Activated T-cell treated with anti-CD3 and anti-CD28 coated beads for 48 hours (primary cell): Measurements from ENCODE around the gene FOXE3.
"Not testable (repeated sequence)": the region's sequence is repeated elsewhere in the genome, so short reads cannot be mapped to it uniquely, and the experiment has no call there.

Experiments used
- DNase-seq: peaks from one replicate; pipeline ENCODE4 v3.0.0-alpha.2; 2020; ENCODE audit warnings: low read depth

Gene FOXE3

DNA sequence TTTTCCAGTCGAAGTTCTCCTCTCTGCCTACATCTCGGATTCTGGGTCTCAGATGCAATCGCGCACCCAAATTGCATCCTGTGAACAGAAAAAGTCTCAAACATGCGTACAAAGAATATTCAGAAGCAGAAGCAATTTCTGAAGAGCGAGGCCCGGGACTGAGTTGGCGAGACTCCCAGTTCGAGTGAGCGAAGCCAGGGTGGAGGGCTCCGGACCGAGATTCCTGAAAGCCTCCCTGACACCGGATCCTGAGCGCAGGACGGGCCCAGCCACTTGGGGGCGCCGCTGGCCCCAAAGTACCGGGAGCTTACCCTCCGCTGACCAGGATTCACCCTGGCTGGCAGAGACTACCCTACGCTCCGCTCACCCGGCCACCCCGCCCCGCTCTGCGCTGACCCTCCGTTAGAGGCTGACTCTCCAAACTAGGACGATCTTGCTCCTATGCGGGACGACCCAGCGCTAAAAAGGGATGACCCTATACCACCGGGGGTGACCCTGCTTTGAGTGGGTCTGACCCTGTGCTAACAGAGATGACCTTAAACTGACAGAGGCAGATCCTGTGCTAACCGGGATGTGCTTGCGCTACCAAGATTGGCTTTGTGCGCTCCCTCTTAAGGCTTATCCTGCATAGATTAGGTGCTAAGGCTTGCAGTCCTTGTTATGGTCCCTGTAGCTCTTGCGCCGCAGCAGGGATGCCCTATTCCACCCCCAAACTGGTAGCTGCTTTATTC lies 33.9 kb downstream of the FOXE3 start:
- no peak for DNase-seq

DNA sequence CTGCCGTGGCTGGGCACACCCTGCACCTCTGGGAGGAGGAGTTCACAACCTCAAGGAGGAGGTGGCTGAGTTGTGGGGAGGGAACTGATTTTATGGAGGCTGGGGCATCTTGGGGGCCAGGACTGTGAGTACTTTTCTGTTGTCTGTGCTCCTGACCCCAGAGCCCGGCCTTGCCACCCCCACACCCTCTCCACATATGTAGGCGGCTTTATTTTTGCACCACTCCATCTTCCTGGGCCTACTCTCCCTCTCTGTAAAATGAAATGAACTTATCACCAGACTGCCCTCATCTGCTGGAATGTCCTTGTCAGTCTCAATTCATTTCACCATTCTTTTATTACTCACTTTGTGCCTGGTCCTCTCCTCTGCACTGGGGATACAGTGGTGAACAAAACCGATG lies 34.5 kb downstream of the FOXE3 start:
- no peak for DNase-seq

DNA sequence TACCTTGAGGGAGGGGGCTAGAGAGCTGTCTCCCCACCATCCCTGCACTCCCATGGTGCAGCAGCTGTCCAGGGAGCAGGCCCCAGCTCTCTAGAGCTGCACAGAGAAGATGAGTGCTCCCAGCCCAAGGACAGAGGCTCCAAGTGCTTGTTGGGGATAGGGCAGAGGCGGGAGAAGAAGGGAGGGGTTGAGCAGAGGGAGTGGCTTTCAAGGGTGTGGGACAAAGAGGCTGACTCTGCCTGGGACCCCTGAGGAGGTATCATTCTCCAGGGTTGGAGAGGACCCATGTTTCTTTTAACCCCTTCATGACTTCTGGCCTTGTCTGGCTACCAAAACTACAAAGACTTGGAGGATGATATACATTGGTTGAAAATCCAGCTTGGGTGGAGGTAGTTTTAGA lies 36.3 kb downstream of the FOXE3 start:
- no peak for DNase-seq

DNA sequence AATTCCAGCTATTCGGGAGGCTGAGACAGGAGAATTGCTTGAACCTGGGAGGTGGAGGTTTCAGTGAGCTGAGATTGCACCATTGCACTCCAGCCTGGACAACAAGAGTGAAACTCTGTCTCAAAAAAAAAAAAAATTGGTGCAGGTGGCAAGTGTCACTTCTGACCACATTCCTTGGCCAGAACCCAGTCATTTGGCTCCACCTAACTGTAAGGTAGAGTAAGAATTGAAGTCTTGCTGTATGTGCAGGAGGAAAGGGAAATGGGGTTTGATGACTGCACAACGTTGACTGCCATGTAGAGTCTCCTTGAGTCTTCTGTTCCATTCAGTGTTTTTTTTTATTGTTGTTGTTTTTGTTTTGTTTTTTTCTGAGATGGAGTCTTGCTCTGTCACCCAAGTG lies 37.8 kb downstream of the FOXE3 start:
- not testable (repeated sequence) for DNase-seq

DNA sequence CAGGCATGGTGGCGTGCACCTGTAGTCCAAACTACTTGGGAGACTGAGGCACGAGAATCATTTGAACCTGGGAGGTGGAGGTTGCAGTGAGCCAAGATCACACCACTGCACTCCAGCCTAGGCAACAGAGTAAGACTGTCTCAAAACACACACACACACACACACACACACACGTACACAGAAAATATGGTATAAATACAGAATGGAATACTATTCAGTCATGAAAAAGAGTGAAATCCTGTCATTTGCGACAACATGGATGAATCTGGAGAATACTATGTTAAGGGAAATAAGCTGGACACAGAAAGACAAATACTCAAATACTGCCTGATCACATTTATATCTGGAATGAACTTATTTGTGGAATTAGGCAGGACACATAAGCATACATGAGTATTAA lies 40.2 kb downstream of the FOXE3 start:
- DNase-seq: no peak

DNA sequence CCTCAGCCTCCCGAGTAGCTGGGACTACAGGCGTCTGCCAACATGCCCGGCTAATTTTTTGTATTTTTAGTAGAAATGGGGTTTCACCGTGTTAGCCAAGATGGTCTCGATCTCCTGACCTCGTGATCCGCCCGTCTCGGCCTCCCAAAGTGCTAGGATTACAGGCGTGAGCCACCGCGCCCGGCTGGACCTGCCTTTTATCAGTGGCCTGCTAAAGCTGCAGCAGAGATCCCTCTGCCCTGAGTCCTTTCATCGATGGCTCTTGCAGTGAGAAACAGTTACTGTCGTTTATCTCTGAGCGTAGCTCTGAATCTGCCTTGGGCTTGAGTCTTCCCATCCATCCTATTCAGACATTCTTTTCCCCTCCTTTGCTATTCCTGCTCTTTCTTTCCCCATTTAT lies 41.5 kb downstream of the FOXE3 start:
- not testable (repeated sequence) for DNase-seq

DNA sequence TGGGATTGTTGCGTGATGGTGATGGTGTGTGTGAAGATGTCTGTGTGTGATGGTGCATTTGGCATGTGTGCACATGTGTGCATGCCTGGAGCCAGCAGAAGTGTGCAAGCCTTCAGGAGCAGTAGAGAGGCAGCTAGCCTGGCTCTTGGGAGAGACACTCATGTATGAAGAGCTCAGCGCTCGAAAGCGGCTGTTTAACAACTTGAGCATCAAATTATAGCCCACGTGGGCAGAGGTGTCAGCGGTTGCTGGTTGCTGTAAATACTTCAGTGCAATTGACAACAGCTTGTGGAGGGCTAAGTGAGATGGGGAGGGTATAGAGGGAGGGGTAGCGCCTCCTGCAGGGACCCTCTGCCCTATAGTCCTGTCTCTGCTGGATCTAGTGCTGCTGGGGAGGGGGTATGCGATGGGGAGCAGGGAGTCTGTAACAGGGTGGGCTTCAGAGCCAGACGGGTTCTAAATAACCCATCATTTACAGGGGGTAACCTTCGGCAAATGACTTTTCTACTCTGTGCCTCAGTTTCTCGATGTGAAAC lies 43.2 kb downstream of the FOXE3 start:
- DNase-seq: no peak

DNA sequence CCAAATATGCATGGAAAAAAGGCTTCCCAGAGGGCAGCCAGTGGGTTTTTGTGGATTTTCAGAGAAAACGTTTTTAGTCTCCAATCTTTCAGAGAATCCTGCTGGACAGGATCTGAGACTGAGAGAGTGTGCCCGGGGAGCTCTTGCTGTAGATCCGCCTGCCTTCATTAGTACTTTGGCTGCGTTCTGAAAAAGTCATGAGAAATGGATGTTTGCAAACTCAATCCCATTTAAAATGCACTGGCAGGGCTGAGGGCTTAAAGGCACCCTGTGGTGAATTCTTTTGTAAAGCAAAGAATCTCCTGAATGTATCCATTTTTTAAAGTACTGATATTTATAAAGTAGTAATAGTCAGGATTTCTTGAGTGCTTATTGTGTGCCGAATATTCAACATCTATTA lies 44.0 kb downstream of the FOXE3 start:
- DNase-seq: no peak

DNA sequence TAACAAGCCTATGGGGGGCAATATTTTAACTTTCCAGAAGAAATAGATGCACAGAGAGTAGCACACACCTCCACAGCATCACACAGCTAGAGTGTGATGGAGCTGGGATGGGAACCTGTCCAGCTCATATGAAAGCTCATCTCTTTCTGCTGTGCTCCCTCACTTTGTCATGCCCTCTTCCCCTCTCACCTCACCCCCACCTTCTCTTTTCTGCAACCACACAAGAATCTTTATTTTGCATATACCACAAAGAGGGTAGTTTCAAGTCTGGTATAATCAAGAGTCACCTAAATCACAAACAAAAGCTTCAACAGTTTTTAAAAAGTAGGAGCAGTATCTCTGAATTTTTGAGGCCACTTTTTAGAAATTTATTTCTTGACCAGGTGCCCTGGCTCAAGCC lies 44.4 kb downstream of the FOXE3 start:
- no peak for DNase-seq

DNA sequence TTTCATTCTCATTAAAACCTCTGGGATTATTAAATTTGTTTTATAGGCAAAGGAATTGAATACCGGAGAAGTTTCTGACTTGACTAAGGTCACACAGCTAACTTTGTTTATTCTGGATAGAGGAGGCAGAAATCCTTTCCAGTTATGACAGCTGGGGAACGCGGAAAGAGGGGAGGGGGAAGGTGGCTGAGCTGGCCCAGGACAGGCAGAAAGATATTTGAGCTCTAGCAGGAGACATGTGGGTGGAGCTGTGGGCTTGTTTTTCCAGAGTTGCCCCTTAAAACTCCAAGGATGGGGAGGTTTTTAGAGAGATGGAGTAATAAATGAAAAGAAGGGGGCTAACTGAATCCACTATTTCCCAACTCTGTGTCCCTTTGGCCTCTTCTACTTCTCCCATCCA lies 49.5 kb downstream of the FOXE3 start:
- DNase-seq: no peak
